GM10266 (cell line): ENCODE results near the gene FCRL1.

ENCODE experiments used
- DNase-seq: peaks from one replicate; pipeline ENCODE4 v3.0.0; 2012; ENCODE audit errors: extremely low spot score
- CTCF ChIP-seq: IDR thresholded peaks from 2 replicates; pipeline ENCODE4 v1.5.1; 2012; ENCODE audit warnings: mild to moderate bottlenecking, low read depth; ENCODE audit not compliant: control insufficient read depth, insufficient read depth; ENCODE audit errors: missing control alignments

The FCRL1 gene

GRCh38 chr1:157830887-157831286, 11.0 kb upstream of the FCRL1 start:
- no peak for TF ChIP-seq CTCF
- DNase-seq = no peak

- DNase-seq = peak; percentile 35
- TF ChIP-seq CTCF = no peak
Measured at GRCh38 chr1:157829711-157830110, 9.8 kb upstream of the FCRL1 start.

GRCh38 chr1:157829210-157829609, 9.3 kb upstream of the FCRL1 start:
- no peak for TF ChIP-seq CTCF

GRCh38 chr1:157820299-157820698, 379 bp upstream of the FCRL1 start:
- no peak for TF ChIP-seq CTCF
- no peak for DNase-seq

More at GRCh38 chr1:157829210-157829609, 9.3 kb upstream of the FCRL1 start:
- no peak for DNase-seq

GRCh38 chr1:157819215-157819614, 705 bp downstream of the FCRL1 start:
- no peak for TF ChIP-seq CTCF
- DNase-seq = no peak

GRCh38 chr1:157813269-157813668, 6.7 kb downstream of the FCRL1 start:
- TF ChIP-seq CTCF = no peak
- no peak for DNase-seq

GRCh38 chr1:157806431-157807149, 13.3 kb downstream of the FCRL1 start:
- peak; percentile 21 for DNase-seq
- no peak for TF ChIP-seq CTCF
